Stimulated activated naive CD8-positive, alpha-beta T cell treated with anti-CD3 and anti-CD28 coated beads, Interleukin-15, amount 100 ng/mL, for 72 hours (primary cell): ENCODE results near the gene CAPRIN1.
"Not testable (repeated sequence)": the region's sequence is repeated elsewhere in the genome, so short reads cannot be mapped to it uniquely, and the experiment has no call there.

ENCODE experiments used
- ATAC-seq: fragments of 150-1000 bp; cut with Tn5 transposase; 2 replicates; pipeline ENCODE4 v1.10.0; 2021; ENCODE audit warnings: mild to moderate bottlenecking, moderate library complexity
- DNase-seq, 2 donors: peaks; one replicate each; pipeline ENCODE4 v3.0.0; 2021 to 2022
- H3K27ac Mint-ChIP-seq, 2 donors: one replicate each; pipeline ENCODE4 v1.8.0; 2022; ENCODE audit warnings: mild to moderate bottlenecking in 2 of 2, mixed read lengths in 2 of 2, moderate library complexity in 2 of 2
- H3K27me3 Mint-ChIP-seq: one replicate; pipeline ENCODE4 v1.8.0; 2022; ENCODE audit warnings: mixed read lengths
- H3K4me1 Mint-ChIP-seq: one replicate; pipeline ENCODE4 v1.8.0; 2022; ENCODE audit warnings: mild to moderate bottlenecking, mixed read lengths
- H3K4me3 Mint-ChIP-seq, 2 donors: one replicate each; pipeline ENCODE4 v1.8.0; 2022; ENCODE audit warnings: mild to moderate bottlenecking in 2 of 2, mixed read lengths in 2 of 2, moderate library complexity in 1 of 2
- H3K9me3 Mint-ChIP-seq, 2 donors: one replicate each; pipeline ENCODE4 v1.8.0; 2022; ENCODE audit warnings: mixed read lengths in 2 of 2

The CAPRIN1 gene

GRCh38 chr11:34065505-34066203 lies 14.1 kb downstream of the CAPRIN1 start:
- Mint-ChIP-seq H3K4me3 (peak overlapping the region in 1 of 2 donors; percentile 33), H3K27ac (peak overlapping the region; percentile 57 to 85), H3K9me3 (no peaks in the 10 kb centered on the region), H3K4me1 (peaks cover 69% of the 10 kb centered on the region), H3K27me3 (no peaks in the 10 kb centered on the region)
- DNase-seq (peak in 1 of 2 donors; percentile 38), ATAC-seq (peak; percentile 93)

GRCh38 chr11:34066766-34067165 lies 15.2 kb downstream of the CAPRIN1 start:
- not testable (repeated sequence) for ATAC-seq
- peak overlapping the region in 1 of 2 donors; percentile 90 for H3K27ac Mint-ChIP-seq

GRCh38 chr11:34067383-34068065 lies 16.0 kb downstream of the CAPRIN1 start:
- Mint-ChIP-seq H3K4me3 (no peak overlapping the region), H3K9me3 (no peaks in the 10 kb centered on the region), H3K4me1 (peaks cover 60% of the 10 kb centered on the region), H3K27ac (peak overlapping the region in 1 of 2 donors; percentile 43), H3K27me3 (no peaks in the 10 kb centered on the region)
- ATAC-seq: no peak
- DNase-seq: no peak

More at GRCh38 chr11:34066766-34067165, 15.2 kb downstream of the CAPRIN1 start:
- Mint-ChIP-seq H3K4me1 (peaks cover 67% of the 10 kb centered on the region), H3K4me3 (peak overlapping the region in 1 of 2 donors; percentile 31)
- not testable (repeated sequence) for H3K27me3 Mint-ChIP-seq, DNase-seq, H3K9me3 Mint-ChIP-seq

GRCh38 chr11:34068111-34068510 lies 16.6 kb downstream of the CAPRIN1 start:
- H3K4me3 Mint-ChIP-seq: no peak overlapping the region
- peaks cover 54% of the 10 kb centered on the region for H3K4me1 Mint-ChIP-seq
- H3K27me3 Mint-ChIP-seq: no peaks in the 10 kb centered on the region
- peak; percentile 35 for ATAC-seq
- H3K9me3 Mint-ChIP-seq: no peaks in the 10 kb centered on the region
- H3K27ac Mint-ChIP-seq: peak overlapping the region; percentile 43 to 52
- no peak for DNase-seq

- not testable (repeated sequence) for H3K4me3 Mint-ChIP-seq, H3K9me3 Mint-ChIP-seq, ATAC-seq, DNase-seq, H3K27ac Mint-ChIP-seq, H3K27me3 Mint-ChIP-seq
- peaks cover 41% of the 10 kb centered on the region for H3K4me1 Mint-ChIP-seq
These were observed 19.8 kb downstream of the CAPRIN1 start for GRCh38 chr11:34071306-34071705.

- no peak overlapping the region for H3K27ac Mint-ChIP-seq
- H3K9me3 Mint-ChIP-seq: no peaks in the 10 kb centered on the region
- ATAC-seq (no peak), DNase-seq (no peak)
- no peaks in the 10 kb centered on the region for H3K27me3 Mint-ChIP-seq
- H3K4me3 Mint-ChIP-seq: no peak overlapping the region
- H3K4me1 Mint-ChIP-seq: peaks cover 37% of the 10 kb centered on the region
These were observed 20.5 kb downstream of the CAPRIN1 start for GRCh38 chr11:34072041-34072440.

GRCh38 chr11:34072832-34073231 lies 21.3 kb downstream of the CAPRIN1 start:
- Mint-ChIP-seq H3K27me3 (no peaks in the 10 kb centered on the region), H3K9me3 (no peaks in the 10 kb centered on the region), H3K27ac (no peak overlapping the region), H3K4me1 (peaks cover 30% of the 10 kb centered on the region), H3K4me3 (no peak overlapping the region)
- ATAC-seq (no peak), DNase-seq (no peak)

GRCh38 chr11:34074391-34074790 lies 22.9 kb downstream of the CAPRIN1 start:
- no peaks in the 10 kb centered on the region for H3K9me3 Mint-ChIP-seq
- no peak overlapping the region for H3K27ac Mint-ChIP-seq
- no peaks in the 10 kb centered on the region for H3K27me3 Mint-ChIP-seq
- ATAC-seq (no peak), DNase-seq (no peak)
- H3K4me1 Mint-ChIP-seq: peaks cover 19% of the 10 kb centered on the region
- no peak overlapping the region for H3K4me3 Mint-ChIP-seq

- ATAC-seq (no peak), DNase-seq (no peak)
- Mint-ChIP-seq H3K27me3 (no peaks in the 10 kb centered on the region), H3K9me3 (no peaks in the 10 kb centered on the region), H3K4me1 (peaks cover 15% of the 10 kb centered on the region), H3K4me3 (no peak overlapping the region), H3K27ac (no peak overlapping the region)
These were observed 23.8 kb downstream of the CAPRIN1 start for GRCh38 chr11:34075178-34075820.

- no peaks in the 10 kb centered on the region for H3K9me3 Mint-ChIP-seq
- H3K4me3 Mint-ChIP-seq: no peak overlapping the region
- H3K27ac Mint-ChIP-seq: peak overlapping the region; percentile 15 to 48
- ATAC-seq (no peak), DNase-seq (no peak)
- peaks cover 7% of the 10 kb centered on the region for H3K4me1 Mint-ChIP-seq
- no peaks in the 10 kb centered on the region for H3K27me3 Mint-ChIP-seq
These were observed 29.1 kb downstream of the CAPRIN1 start for GRCh38 chr11:34080609-34081008.

- no peaks in the 10 kb centered on the region for H3K27me3 Mint-ChIP-seq
These were observed 33.1 kb downstream of the CAPRIN1 start for GRCh38 chr11:34084637-34085036.

GRCh38 chr11:34086554-34087283 lies 35.2 kb downstream of the CAPRIN1 start:
- Mint-ChIP-seq H3K4me1 (peaks cover 13% of the 10 kb centered on the region), H3K9me3 (no peaks in the 10 kb centered on the region), H3K27me3 (no peaks in the 10 kb centered on the region), H3K27ac (peak overlapping the region in 1 of 2 donors; percentile 88), H3K4me3 (peak overlapping the region in 1 of 2 donors; percentile 15)
- no peak for DNase-seq
- peak; percentile 80 for ATAC-seq

More at GRCh38 chr11:34084637-34085036, 33.1 kb downstream of the CAPRIN1 start:
- no peaks in the 10 kb centered on the region for H3K9me3 Mint-ChIP-seq
- no peak overlapping the region for H3K4me3 Mint-ChIP-seq
- DNase-seq (no peak), ATAC-seq (no peak)
- peak overlapping the region in 1 of 2 donors; percentile 64 for H3K27ac Mint-ChIP-seq
- H3K4me1 Mint-ChIP-seq: peaks cover 13% of the 10 kb centered on the region

GRCh38 chr11:34091825-34092224 lies 40.3 kb downstream of the CAPRIN1 start:
- no peak overlapping the region for H3K27ac Mint-ChIP-seq
- no peaks in the 10 kb centered on the region for H3K27me3 Mint-ChIP-seq
- no peak overlapping the region for H3K4me3 Mint-ChIP-seq
- ATAC-seq: no peak
- H3K4me1 Mint-ChIP-seq: no peaks in the 10 kb centered on the region
- DNase-seq: no peak
- no peaks in the 10 kb centered on the region for H3K9me3 Mint-ChIP-seq

- H3K27me3 Mint-ChIP-seq, DNase-seq, H3K9me3 Mint-ChIP-seq, ATAC-seq, H3K4me1 Mint-ChIP-seq, H3K4me3 Mint-ChIP-seq: not testable (repeated sequence)
- H3K27ac Mint-ChIP-seq: peak overlapping the region in 1 of 2 donors; percentile 4
These were observed 43.4 kb downstream of the CAPRIN1 start for GRCh38 chr11:34094900-34095299.

- DNase-seq (no peak), ATAC-seq (no peak)
- no peaks in the 10 kb centered on the region for H3K9me3 Mint-ChIP-seq
- no peak overlapping the region for H3K4me3 Mint-ChIP-seq
- H3K4me1 Mint-ChIP-seq: peaks cover 2% of the 10 kb centered on the region
- peak overlapping the region in 1 of 2 donors; percentile 88 for H3K27ac Mint-ChIP-seq
- H3K27me3 Mint-ChIP-seq: no peaks in the 10 kb centered on the region
These were observed 47.3 kb downstream of the CAPRIN1 start for GRCh38 chr11:34098813-34099212.
